ENCODE data around the gene PLAAT2.

The PLAAT2 gene

GRCh38 chr11:63507511-63507910 is 55.7 kb downstream of the PLAAT2 start:
- FAIRE-seq, result no peak
- no peak for DNase-seq (ENCODE audit: insufficient read length)
- no peak for TF ChIP-seq POLR2AphosphoS5 (IDR thresholded peaks at IDR 0.05; ENCODE audit: low read depth, low read length)
- no peak for TF ChIP-seq TAF1 (IDR thresholded peaks at IDR 0.05; ENCODE audit: borderline replicate concordance, low read depth, low read length)
- no peak for TF ChIP-seq POLR2A (IDR thresholded peaks at IDR 0.05; ENCODE audit: low read depth, low read length)

GRCh38 chr11:63506876-63507275 is 56.3 kb downstream of the PLAAT2 start:
- FAIRE-seq (no peak), DNase-seq (ENCODE audit: insufficient read length) (no peak)

GRCh38 chr11:63505857-63506528 is 57.2 kb downstream of the PLAAT2 start, which contains the start of gene LGALS12:
LGALS12 (plus strand) TSS chr11:63506084; CDS start chr11:63506459, 375 bp downstream.
- FAIRE-seq (no peak), DNase-seq (ENCODE audit: insufficient read length) (no peak)
- TF ChIP-seq TAF1 (IDR thresholded peaks at IDR 0.05; ENCODE audit: borderline replicate concordance, low read depth, low read length), result no peak
- TF ChIP-seq POLR2AphosphoS5 (IDR thresholded peaks at IDR 0.05; ENCODE audit: low read depth, low read length), result no peak
- TF ChIP-seq POLR2A (IDR thresholded peaks at IDR 0.05; ENCODE audit: low read depth, low read length), result no peak

More at GRCh38 chr11:63506876-63507275, 56.3 kb downstream of the PLAAT2 start:
- TF ChIP-seq POLR2AphosphoS5 (IDR thresholded peaks at IDR 0.05; ENCODE audit: low read depth, low read length) (no peak), TAF1 (IDR thresholded peaks at IDR 0.05; ENCODE audit: borderline replicate concordance, low read depth, low read length) (no peak), POLR2A (IDR thresholded peaks at IDR 0.05; ENCODE audit: low read depth, low read length) (no peak)

GRCh38 chr11:63504933-63505586 is 58.1 kb downstream of the PLAAT2 start:
- FAIRE-seq, result no peak
- no peak for TF ChIP-seq POLR2A (IDR thresholded peaks at IDR 0.05; ENCODE audit: low read depth, low read length)
- TF ChIP-seq POLR2AphosphoS5 (IDR thresholded peaks at IDR 0.05; ENCODE audit: low read depth, low read length), result no peak
- TF ChIP-seq TAF1 (IDR thresholded peaks at IDR 0.05; ENCODE audit: borderline replicate concordance, low read depth, low read length), result no peak
- no peak for DNase-seq (ENCODE audit: insufficient read length)

DNA sequence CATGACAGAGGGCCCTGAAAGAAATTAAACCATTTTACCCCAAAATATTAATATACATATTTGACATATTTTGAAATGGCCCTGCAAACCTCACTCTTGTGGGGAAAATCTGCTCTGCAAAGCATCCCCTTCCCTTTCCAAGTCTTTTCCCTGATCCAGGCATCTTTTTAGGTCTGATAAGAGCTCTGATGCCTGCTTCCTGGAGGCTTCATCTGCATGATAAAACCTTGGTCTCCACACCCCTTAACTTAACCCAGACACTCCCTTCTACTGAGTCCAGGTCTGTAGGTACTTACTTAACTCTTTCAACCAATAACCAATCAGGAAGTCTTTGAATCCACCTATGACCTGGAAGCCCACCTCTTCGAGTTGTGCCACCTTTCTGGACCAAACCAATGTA is 59.1 kb downstream of the PLAAT2 start:
- TF ChIP-seq POLR2AphosphoS5 (IDR thresholded peaks at IDR 0.05; ENCODE audit: low read depth, low read length) (no peak), TAF1 (IDR thresholded peaks at IDR 0.05; ENCODE audit: borderline replicate concordance, low read depth, low read length) (no peak), POLR2A (IDR thresholded peaks at IDR 0.05; ENCODE audit: low read depth, low read length) (no peak)
- FAIRE-seq, result no peak
- no peak for DNase-seq (ENCODE audit: insufficient read length)

- DNase-seq (ENCODE audit: insufficient read length), result no peak
- TF ChIP-seq POLR2A (IDR thresholded peaks at IDR 0.05; ENCODE audit: low read depth, low read length) (no peak), POLR2AphosphoS5 (IDR thresholded peaks at IDR 0.05; ENCODE audit: low read depth, low read length) (no peak), TAF1 (IDR thresholded peaks at IDR 0.05; ENCODE audit: borderline replicate concordance, low read depth, low read length) (no peak)
- no peak for FAIRE-seq
These were observed 59.7 kb downstream of the PLAAT2 start for GRCh38 chr11:63503492-63503891.

All from GM12892 (cell line).